KMS-11 (cell line): ENCODE data around the gene CRB1.

Experiments
- H2AFZ ChIP-seq: fragments of 200-600 bp; sonication (generic); 2 replicates; pipeline ENCODE4 v1.6.1; 2016; ENCODE audit warnings: antibody characterized with exemption, mixed run types, low read depth
- H3K27ac ChIP-seq: fragments of 200-600 bp; sonication (generic); 2 replicates; pipeline ENCODE4 v1.6.1; 2016; ENCODE audit warnings: mild to moderate bottlenecking, mixed run types
- H3K27me3 ChIP-seq: fragments of 200-600 bp; sonication (generic); 2 replicates; pipeline ENCODE4 v1.6.1; 2017; ENCODE audit warnings: mild to moderate bottlenecking, low read depth, mixed run types, moderate library complexity; ENCODE audit not compliant: insufficient read depth
- H3K36me3 ChIP-seq: fragments of 200-600 bp; sonication (generic); 2 replicates; pipeline ENCODE4 v1.6.1; 2017; ENCODE audit warnings: mild to moderate bottlenecking, mixed run types; ENCODE audit not compliant: insufficient read depth
- H3K4me1 ChIP-seq: fragments of 200-600 bp; sonication (generic); 2 replicates; pipeline ENCODE4 v1.6.1; 2016; ENCODE audit warnings: mild to moderate bottlenecking, low read depth, mixed run types; ENCODE audit not compliant: poor library complexity, severe bottlenecking
- H3K4me2 ChIP-seq: fragments of 200-600 bp; sonication (generic); 2 replicates; pipeline ENCODE4 v1.7.0; 2016; ENCODE audit warnings: mild to moderate bottlenecking, mixed run types
- H3K4me3 ChIP-seq: fragments of 200-600 bp; sonication (generic); IDR thresholded peaks from 2 replicates; pipeline ENCODE4 v1.6.1; 2017; ENCODE audit warnings: low read depth, low read length, mixed read lengths; ENCODE audit not compliant: insufficient read depth
- H3K79me2 ChIP-seq: fragments of 200-600 bp; sonication (generic); 2 replicates; pipeline ENCODE4 v1.6.1; 2016; ENCODE audit warnings: low read depth, mixed run types; ENCODE audit not compliant: insufficient read depth
- H3K9ac ChIP-seq: fragments of 200-600 bp; sonication (generic); 2 replicates; pipeline ENCODE4 v1.6.1; 2016; ENCODE audit warnings: mild to moderate bottlenecking, mixed run types
- H4K20me1 ChIP-seq: fragments of 200-600 bp; sonication (generic); 2 replicates; pipeline ENCODE4 v1.6.1; 2016; ENCODE audit warnings: mild to moderate bottlenecking, mixed run types; ENCODE audit not compliant: insufficient read depth
- CTCF ChIP-seq: fragments of 200-600 bp; sonication (generic); conservative IDR thresholded peaks from 2 replicates; pipeline ENCODE4 v1.6.1; 2017; ENCODE audit warnings: low read depth, mild to moderate bottlenecking, antibody characterized with exemption, low read length, moderate library complexity, mixed read lengths

CRB1 gene

GRCh38 chr1:197468543-197469175, 200.6 kb downstream of the CRB1 start:
- no peak overlapping the region for H3K4me3 ChIP-seq
- H2AFZ ChIP-seq: no peak overlapping the region

DNA sequence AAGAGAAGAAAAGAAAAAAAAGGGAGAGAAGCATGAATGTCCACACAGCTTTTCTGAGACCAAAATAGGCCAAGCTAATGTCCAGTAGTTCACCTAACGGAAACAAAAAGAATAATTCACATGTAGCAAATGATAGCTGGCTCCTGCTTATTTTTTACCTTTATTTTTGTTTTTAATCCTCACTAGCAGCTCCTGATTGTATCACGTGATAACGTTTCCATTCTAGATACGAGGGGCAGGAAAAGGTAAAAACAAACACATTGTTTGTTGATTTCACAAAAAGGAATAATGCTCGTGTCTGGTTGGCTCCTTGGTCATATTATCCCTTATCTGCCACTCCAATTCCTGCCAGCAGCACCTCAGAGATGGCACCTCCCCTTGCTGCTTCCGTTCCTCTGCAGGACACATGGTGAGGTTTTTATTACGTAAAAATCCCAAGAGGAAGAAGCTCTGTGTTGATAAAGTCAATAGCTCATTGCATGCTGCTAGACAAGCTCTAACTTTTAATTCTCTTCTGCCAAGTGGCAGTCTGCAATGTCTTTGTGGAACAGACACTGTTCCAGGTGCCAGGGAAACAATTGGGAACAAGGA, 201.7 kb downstream of the CRB1 start:
- no peak overlapping the region for H3K9ac ChIP-seq
- no peaks in the 10 kb centered on the region for H3K27me3 ChIP-seq
- no peaks in the 10 kb centered on the region for H3K79me2 ChIP-seq
- no peak for TF ChIP-seq CTCF
- H3K4me2 ChIP-seq: no peak overlapping the region
- H4K20me1 ChIP-seq: no peaks in the 10 kb centered on the region
- no peaks in the 10 kb centered on the region for H3K36me3 ChIP-seq
- H3K4me1 ChIP-seq: peaks cover 7% of the 10 kb centered on the region
- no peak overlapping the region for H3K4me3 ChIP-seq
- no peak overlapping the region for H3K27ac ChIP-seq
- H2AFZ ChIP-seq: no peak overlapping the region

More at GRCh38 chr1:197468543-197469175, 200.6 kb downstream of the CRB1 start:
- H3K27ac ChIP-seq: no peak overlapping the region
- TF ChIP-seq CTCF: no peak
- no peak overlapping the region for H3K4me2 ChIP-seq
- H4K20me1 ChIP-seq: no peaks in the 10 kb centered on the region
- no peaks in the 10 kb centered on the region for H3K27me3 ChIP-seq
- H3K36me3 ChIP-seq: no peaks in the 10 kb centered on the region
- peaks cover 7% of the 10 kb centered on the region for H3K4me1 ChIP-seq
- no peaks in the 10 kb centered on the region for H3K79me2 ChIP-seq
- H3K9ac ChIP-seq: no peak overlapping the region

DNA sequence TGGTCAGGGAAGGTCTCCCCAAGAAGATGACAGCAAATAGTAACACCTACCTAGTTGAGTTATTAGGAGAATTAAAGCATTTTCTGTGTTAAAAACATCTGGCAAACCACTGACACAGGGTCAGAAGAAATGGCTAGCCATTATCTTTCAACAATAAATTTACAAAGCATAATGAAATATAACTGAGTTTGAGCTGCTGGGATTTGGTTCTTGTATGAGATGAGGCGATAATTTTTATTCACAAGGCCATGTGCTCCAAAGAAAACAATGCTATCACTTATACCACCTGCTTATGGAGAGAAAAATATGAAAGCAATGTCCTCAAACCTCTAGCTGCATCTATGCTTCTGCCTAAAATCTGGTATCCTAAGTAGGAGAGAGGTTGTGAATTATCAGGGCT, 202.3 kb downstream of the CRB1 start:
- TF ChIP-seq CTCF: no peak
- no peaks in the 10 kb centered on the region for H3K79me2 ChIP-seq
- H3K4me3 ChIP-seq: no peak overlapping the region
- peaks cover 6% of the 10 kb centered on the region for H3K4me1 ChIP-seq
- no peaks in the 10 kb centered on the region for H3K36me3 ChIP-seq
- no peaks in the 10 kb centered on the region for H4K20me1 ChIP-seq
- no peaks in the 10 kb centered on the region for H3K27me3 ChIP-seq
- H3K9ac ChIP-seq: no peak overlapping the region
- H2AFZ ChIP-seq: no peak overlapping the region
- no peak overlapping the region for H3K27ac ChIP-seq
- H3K4me2 ChIP-seq: no peak overlapping the region

DNA sequence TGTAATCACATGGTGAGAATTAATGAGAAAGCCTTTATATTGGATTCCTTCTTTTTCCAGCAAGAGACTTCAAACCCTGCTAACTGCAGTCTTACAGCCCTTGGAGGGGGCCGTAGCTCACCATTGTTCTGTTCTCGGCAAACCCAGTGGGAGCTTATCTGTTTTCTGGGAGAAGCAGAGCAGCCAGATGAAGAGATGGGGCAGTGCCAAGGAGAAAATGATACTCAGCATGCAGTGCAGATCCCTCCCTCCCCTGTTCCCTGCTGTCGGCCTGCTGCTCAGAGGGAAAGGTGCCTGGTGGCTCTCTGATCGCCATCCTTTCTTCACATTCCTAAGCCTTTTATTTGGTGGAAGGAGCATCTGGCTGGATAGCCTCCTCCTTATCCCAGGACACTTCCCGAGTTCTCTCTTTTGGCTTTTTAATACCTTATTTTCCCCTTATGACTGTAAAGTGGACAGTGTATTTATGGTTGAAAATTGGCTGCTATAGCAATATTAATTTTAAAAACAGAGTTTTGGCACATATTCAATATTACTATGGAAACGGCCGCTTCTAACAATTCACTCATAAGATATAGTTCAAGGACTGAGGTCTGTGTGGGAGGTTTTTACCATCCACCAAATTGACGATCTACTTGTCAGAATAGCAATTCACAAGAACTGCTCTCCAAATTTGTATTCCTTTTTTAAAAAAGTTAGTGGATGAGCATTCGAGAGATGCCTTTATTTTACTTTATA, 203.4 kb downstream of the CRB1 start:
- Histone ChIP-seq H3K27me3 (no peaks in the 10 kb centered on the region), H3K79me2 (no peaks in the 10 kb centered on the region), H3K9ac (no peak overlapping the region), H2AFZ (no peak overlapping the region), H4K20me1 (no peaks in the 10 kb centered on the region), H3K27ac (no peak overlapping the region), H3K4me1 (no peaks in the 10 kb centered on the region), H3K36me3 (no peaks in the 10 kb centered on the region), H3K4me2 (no peak overlapping the region), H3K4me3 (no peak overlapping the region)
- no peak for TF ChIP-seq CTCF
